Measurements from ENCODE around the gene NUP98.

- TF ChIP-seq ARID4A (CRISPR knock-in tag; IDR thresholded peaks at IDR 0.05; ENCODE audit: borderline replicate concordance) (no peak), RARG (CRISPR knock-in tag; IDR thresholded peaks at IDR 0.05; ENCODE audit: low read depth) (no peak), TFE3 (CRISPR knock-in tag; IDR thresholded peaks at IDR 0.05) (no peak), CTCF (CRISPR knock-in tag; IDR thresholded peaks at IDR 0.05) (no peak), TP53 (CRISPR knock-in tag; conservative IDR thresholded peaks at IDR 0.05) (no peak), SMAD3 (CRISPR knock-in tag; IDR thresholded peaks at IDR 0.05) (no peak), RAD21 (CRISPR knock-in tag; IDR thresholded peaks at IDR 0.05) (no peak), ARNT (IDR thresholded peaks at IDR 0.05) (no peak), POLR2A (IDR thresholded peaks at IDR 0.05; ENCODE audit: insufficient read depth in 1 of 2, low read depth in 2 of 2, low read length in 2 of 2) (no peak), NCOA1 (CRISPR knock-in tag; IDR thresholded peaks at IDR 0.05) (no peak), ZNF546 (CRISPR knock-in tag; conservative IDR thresholded peaks at IDR 0.05) (no peak)
Measured at GRCh38 chr11:3735827-3736226, 61.5 kb downstream of the NUP98 start.
